Measurements from ENCODE around the gene CTDNEP1. TPM values are rescaled to one million over a fixed set of nuclear protein-coding genes. Genes with fewer than 3 reads are reported as not detected.

The CTDNEP1 gene
- total and polyA plus RNA-seq, 2 donors (not counting 3 experiments of a cell fraction or from before 2014, with no cell fraction given): 130 to 143 TPM

GRCh38 chr17:7243453-7243729, 8.1 kb downstream of the CTDNEP1 start:
- no peak for FAIRE-seq
- no TSS peak for BruUV-seq (replicated peaks)

More at GRCh38 chr17:7243453-7243729, 8.1 kb downstream of the CTDNEP1 start:
- H3K9me3 ChIP-seq (replicated peaks; ENCODE audit: control insufficient read depth, insufficient read depth, low read length): no peaks in the 10 kb centered on the region
- H4K20me1 ChIP-seq (replicated peaks; ENCODE audit: control insufficient read depth, extremely low read depth, insufficient read depth, low read length): no peaks in the 10 kb centered on the region
- peaks cover 23% of the 10 kb centered on the region for H3K4me1 ChIP-seq (ENCODE audit: control insufficient read depth, extremely low read depth, insufficient read depth, low read length)
- peak overlapping the region; percentile 97 for H3K4me2 ChIP-seq (ENCODE audit: insufficient read depth, low read length)
- peak overlapping the region in 2 of 3 experiments; percentile 65 to 91 for H3K4me3 ChIP-seq (replicated peaks in 1 of 3; ENCODE audit: insufficient read depth in 1 of 3, low read depth in 1 of 3, low read length in 3 of 3)
- H2AFZ ChIP-seq (ENCODE audit: low read depth, low read length): peak overlapping the region; percentile 36
- H3K36me3 ChIP-seq (ENCODE audit: control insufficient read depth in 2 of 2, extremely low read depth in 1 of 2, insufficient read depth in 2 of 2, low read length in 2 of 2): peaks cover 6 to 21% of the 10 kb centered on the region in 2 experiments
- H3K27ac ChIP-seq (ENCODE audit: insufficient read depth, low read depth, low read length): peak overlapping the region; percentile 95
- intact Hi-C loops (cut with micrococcal nuclease) (loop anchor here (1.0 to 2.0 kb wide), 2 partner anchors 37 to 53 kb away; partner anchors contain the start of gene SLC2A4), dilution Hi-C loops (cut with MboI; ENCODE audit: extremely low pct_ligation_motif_present, low sequenced_read_pairs) (no loop called here)
- peaks cover 50% of the 10 kb centered on the region for H3K79me2 ChIP-seq (ENCODE audit: control insufficient read depth, insufficient read depth, low read length)
- TF ChIP-seq FOS (IDR thresholded peaks at IDR 0.05; ENCODE audit: borderline replicate concordance, insufficient read depth, low read length): no peak
- TF ChIP-seq POLR2AphosphoS5 (IDR thresholded peaks at IDR 0.05; ENCODE audit: insufficient read depth, low read depth, low read length): no peak
- no peak for TF ChIP-seq GATA2 (IDR thresholded peaks at IDR 0.05; ENCODE audit: insufficient read depth, insufficient read length, low read depth, low read length)
- no peak for TF ChIP-seq MYC (IDR thresholded peaks at IDR 0.05; ENCODE audit: low read depth, low read length)
- no peak for TF ChIP-seq EZH2 (IDR thresholded peaks at IDR 0.05; ENCODE audit: borderline replicate concordance, low read depth, low read length, severe bottlenecking)
- no peak for TF ChIP-seq MAX (IDR thresholded peaks at IDR 0.05; ENCODE audit: insufficient read depth, insufficient read length)
- no peak for TF ChIP-seq POLR2A (IDR thresholded peaks at IDR 0.05; ENCODE audit: low read depth, low read length)
- TF ChIP-seq CTCF (IDR thresholded peaks at IDR 0.05; ENCODE audit: extremely low read depth in 1 of 2, insufficient read depth in 1 of 2, low read depth in 1 of 2, low read length in 2 of 2): no peak
- TF ChIP-seq JUN (IDR thresholded peaks at IDR 0.05; ENCODE audit: borderline replicate concordance, insufficient read depth, insufficient read length, low read depth): no peak
- no peaks in the 10 kb centered on the region for H3K9me1 ChIP-seq (replicated peaks; ENCODE audit: control insufficient read depth, extremely low read depth, insufficient read depth, low read length)
- DNase-seq (ENCODE audit: low read depth, low spot score): no peak
- H3K9ac ChIP-seq (replicated peaks; ENCODE audit: extremely low read depth, insufficient read depth, low read length): peak overlapping the region; percentile 92
- ChIA-PET CTCF (interaction anchor here (1.0 to 3.4 kb wide), 3 partner anchors 8 to 53 kb away, joined by 3 to 24 read pairs (median 16); partner anchors contain the start of genes ACADVL, CTDNEP1, DLG4 and ELP5), POLR2A (no interaction called here)
- H3K27me3 ChIP-seq (ENCODE audit: control insufficient read depth in 2 of 2, insufficient read depth in 2 of 2, low read length in 2 of 2): no peaks in the 10 kb centered on the region

All from endothelial cell of umbilical vein (primary cell).